ENCODE measurements around the gene ADAMTS17.
"Not testable (repeated sequence)": the region's sequence is repeated elsewhere in the genome, so short reads cannot be mapped to it uniquely, and the experiment has no call there.

Gene ADAMTS17

DNA sequence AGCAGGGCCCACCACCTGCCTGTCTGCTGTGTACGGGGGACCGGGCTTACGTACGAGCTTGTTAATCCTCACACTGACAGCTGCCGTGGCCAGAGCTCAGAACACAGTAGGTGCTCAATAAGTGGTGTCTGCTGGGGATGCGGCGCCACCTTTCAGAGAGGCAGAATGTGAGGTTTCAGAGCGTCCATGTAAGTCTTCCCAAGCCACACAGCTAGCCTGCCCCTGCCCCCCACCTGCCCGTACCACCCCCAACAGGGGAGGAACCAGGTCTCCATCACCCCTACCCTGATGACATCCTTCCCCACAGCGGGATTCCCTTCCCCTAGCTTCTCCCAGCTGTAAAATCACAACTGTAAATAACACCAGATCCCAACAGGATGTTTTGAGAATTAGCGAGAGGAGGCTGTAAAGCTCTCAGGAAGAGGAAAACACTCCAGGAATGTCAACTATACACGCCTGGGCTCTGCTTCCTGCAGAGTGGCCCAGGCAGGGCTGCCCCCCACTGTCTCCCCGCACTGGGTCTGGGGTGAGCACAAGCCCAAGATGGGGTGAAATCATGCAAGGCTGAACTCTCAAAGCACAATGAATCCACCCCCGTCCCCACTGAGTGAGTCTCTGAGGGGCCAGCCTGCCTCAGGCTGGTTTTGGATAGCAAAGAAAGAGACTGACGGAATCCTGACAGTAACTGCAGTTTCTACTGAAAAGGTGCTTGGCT lies 358.4 kb downstream of the ADAMTS17 start:
- DNase-seq: no peak

DNA sequence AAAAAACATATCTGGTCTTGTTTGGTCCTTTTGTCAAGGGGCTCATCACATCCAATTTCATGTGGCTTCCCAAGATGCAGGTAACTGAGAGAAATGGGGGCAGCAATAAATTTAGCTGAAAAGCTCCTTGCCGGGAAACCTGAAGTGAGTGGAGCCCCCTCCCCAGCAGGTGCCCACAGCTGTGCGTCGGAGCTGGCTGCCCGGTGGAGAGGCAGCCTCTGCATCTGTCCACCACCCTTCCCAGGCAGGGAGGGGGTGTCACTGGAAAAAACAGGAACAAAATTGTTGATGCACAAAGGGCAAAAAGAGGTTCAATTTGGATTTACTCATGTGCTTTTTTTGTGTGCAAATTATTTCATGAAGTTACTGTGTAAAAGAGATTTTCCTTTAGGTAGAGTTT lies 359.1 kb downstream of the ADAMTS17 start:
- DNase-seq: no peak

DNA sequence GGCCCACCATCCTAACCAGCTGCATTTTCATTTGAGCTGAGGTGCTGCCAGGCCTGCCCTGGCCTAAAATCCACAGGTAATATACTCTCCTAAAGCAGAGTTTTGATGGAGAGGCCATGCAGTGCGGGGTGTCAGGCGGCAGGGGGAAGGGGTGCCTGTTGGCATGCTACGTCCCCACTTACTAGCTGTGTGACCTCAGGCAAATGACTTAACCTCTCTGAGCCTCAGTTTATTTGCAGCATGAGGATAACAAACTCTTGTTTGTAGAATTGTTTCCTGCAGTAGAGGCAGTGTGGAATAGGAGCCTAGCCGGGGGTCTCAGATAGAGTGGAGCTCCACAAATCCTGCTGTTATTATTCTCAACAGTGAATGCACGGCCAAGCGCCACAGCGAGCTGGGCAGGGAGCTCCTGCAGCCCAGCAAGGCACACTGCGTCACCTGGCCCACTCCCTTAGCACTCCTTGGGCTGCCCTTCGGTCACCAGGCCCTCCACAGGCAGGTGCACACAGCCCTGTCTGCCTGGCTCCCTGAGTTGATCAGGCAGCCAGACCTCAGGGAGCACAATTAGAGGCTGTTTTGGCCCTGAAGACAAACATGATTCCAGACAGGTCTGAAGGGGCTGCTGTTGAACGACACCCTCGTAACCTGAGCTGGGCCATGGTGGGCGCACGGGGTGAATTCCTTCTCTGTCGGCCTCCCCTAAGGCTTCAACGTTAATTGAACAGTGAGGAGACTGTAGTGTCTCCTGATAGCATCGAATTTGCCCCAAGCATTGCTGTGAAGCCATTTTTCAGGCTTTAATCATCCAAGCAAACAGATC lies 359.7 kb downstream of the ADAMTS17 start:
- DNase-seq: no peak

- no peak for DNase-seq
Observed at GRCh38 chr15:99981191-99981647, 360.6 kb downstream of the ADAMTS17 start.

DNA sequence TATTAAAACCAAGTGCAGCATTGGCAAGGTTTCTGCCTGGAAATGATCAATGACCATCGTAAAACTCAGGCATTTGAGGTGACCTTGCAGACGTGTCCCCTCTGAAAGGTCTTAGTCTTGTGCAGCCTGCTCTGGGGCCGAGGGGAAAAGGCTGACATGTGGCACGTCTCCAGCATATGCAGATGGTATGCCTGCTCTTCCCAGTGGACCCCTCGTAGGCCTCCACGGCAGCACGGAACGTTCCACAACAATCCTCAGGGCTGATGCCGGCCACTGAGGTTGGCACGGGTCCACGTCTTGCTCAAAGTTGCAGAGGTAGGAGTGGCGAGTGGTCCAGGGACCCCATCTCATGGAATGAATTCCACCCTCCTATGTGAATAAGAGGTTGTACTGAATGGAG lies 361.0 kb downstream of the ADAMTS17 start:
- no peak for DNase-seq

DNA sequence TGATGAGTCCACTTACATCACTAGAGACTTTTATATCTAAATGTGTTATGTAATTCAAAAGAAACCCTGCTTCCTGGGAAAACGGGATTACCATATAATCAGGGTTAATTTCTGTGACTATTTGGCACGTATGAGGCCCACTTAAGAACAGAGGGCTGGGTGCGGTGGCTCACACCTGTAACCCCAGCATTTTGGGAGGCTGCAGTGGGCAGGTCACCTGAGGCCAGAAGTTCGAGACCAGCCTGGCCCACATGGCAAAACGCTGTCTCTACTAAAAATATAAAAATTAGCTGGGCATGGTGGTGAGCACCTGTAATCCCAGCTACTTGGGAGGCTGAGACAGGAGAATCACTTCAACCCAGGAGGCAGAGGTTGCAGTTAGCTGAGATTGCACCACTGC lies 361.9 kb downstream of the ADAMTS17 start:
- not testable (repeated sequence) for DNase-seq

- no peak for DNase-seq
Observed at GRCh38 chr15:99979371-99979770, 362.4 kb downstream of the ADAMTS17 start.

GRCh38 chr15:99978426-99978825 lies 363.3 kb downstream of the ADAMTS17 start:
- no peak for DNase-seq

GRCh38 chr15:99977929-99978328 lies 363.8 kb downstream of the ADAMTS17 start:
- DNase-seq: no peak

DNA sequence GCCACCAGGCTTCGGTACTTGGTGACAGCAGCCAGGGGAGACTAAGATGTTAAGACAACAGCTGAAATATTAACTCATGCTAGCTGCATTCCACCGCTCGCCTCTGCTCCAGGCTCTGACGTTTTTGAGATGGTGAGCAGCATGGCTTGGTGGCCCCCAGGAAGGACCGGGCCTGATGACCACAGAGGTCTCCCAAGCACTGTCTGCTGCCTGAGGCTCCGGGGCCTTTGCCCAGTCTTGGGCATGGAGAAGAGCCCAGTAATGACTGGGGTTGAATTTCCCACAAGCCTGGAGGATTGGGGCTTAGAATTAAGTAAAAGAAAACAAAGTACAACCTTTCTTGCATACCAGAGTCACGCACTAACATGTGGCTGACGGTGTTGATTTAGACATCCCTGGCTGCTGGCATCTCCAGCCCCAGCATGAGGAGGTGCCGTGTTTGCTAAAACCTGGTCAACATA lies 364.9 kb downstream of the ADAMTS17 start:
- DNase-seq: no peak

DNA sequence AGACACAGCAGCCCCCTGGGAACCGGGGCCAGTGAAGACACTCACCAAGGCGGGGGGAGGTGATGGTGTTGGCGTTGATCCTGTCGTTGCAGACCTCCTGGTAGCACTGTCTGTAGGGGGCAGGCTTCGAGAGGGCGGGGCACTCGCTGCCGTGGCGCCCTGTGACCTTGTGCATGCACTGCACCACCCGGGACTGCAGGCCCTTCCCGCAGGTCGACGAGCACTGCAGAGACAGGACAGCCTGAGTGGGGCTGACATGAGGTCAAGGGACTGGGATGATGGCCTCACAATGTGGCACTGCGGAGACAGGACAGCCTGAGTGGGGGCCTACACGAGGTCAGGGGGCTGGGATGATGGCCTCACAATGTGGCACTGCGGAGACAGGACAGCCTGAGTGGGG lies 365.8 kb downstream of the ADAMTS17 start:
- DNase-seq: no peak

DNA sequence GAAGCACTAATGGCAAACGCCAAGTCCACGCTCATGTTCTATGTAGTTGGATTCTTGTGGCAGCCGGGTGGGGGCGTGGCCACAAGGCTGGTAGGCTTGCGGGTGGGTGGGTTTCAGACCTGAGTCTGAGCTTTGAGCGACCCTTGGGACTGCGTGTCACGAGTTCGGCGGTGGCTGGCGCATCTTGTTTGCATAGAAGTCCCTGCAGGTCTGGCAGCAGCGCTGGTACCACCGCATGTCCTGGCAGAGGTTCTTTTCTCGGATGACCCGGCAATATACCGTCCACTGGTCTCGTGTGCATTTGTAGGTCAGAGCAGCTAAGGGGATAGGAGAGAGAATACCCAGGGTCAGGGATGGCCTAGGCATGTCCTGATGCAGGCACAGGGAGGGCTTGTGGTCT lies 367.5 kb downstream of the ADAMTS17 start:
- no peak for DNase-seq

DNA sequence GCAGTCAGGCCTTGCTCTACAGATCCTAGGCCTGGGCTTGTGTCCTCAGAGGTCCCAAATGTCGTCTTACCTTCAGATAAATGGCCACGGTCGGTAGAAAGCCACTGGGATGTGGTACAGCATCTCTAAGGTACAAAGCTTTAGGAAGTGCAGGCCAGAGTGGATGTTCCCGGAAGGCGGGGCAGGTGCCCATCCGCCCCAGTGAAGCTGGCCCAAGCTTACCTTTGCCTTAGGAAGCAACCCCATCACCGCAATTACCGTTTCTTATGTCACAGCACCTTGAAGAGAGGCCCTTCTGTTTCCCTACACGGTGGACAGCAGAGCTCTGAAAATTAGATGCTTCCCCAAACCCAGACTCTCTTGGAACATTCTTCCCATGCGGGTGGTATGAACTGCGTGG lies 368.4 kb downstream of the ADAMTS17 start:
- DNase-seq: no peak

DNA sequence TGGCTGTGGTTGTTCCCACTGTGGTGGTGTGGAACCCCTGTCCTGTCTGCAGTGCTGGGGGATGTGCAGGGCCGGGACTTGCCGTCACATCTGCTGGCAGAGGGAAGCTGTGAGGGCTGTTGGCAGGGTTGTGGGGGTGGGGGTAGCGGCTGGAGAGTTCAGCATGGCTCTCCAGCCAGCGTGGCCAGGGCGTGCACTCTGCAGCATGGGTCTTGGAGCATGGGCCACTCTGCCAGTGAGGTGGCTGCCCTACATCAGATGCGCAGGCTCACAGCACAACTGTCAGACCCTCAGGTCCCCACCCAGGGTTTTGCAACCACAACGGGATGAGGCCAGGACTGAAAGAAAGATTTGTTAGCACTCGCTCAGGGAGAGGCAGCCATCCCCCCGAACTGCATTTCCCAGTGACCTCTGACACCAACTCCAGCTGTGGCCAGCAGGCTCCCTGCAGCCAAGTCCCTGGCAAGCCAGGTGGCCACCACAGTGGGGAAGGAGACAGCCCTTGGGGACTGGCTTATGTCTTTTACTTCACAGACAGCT lies 370.8 kb downstream of the ADAMTS17 start:
- DNase-seq: no peak

DNA sequence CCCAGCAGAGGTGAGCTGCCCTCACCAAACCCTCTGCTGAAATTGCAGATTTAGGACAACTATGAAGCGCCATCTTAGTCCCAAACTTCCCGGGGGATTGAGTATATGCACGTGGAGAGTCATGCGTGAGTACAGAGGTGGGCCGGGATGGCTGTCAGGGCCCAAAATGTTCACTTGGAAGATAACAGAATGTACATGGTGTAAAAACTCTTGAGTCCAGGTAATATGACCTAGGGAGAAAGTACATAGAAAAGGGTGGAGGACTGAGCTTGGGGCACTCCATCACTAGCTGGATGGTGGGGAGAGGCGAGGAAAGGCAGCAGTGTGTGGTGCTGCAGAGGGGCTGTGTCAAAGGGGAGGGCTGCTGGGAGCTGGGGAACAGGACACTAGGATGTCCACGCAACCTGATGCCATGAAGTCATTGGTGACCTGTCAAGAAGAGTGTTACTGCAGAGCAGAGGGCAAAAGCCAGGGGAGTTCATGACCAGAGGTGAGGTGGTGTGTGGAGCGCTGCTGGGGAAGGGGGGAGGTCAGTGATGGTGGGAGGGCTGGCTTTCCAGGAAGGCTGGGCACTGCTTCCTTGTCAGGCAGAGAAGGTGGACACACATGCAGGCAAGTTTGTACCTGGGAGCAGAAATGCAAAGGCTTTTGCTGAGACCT lies 372.4 kb downstream of the ADAMTS17 start:
- no peak for DNase-seq

- DNase-seq: no peak
Observed at GRCh38 chr15:99967841-99968371, 373.9 kb downstream of the ADAMTS17 start.

DNA sequence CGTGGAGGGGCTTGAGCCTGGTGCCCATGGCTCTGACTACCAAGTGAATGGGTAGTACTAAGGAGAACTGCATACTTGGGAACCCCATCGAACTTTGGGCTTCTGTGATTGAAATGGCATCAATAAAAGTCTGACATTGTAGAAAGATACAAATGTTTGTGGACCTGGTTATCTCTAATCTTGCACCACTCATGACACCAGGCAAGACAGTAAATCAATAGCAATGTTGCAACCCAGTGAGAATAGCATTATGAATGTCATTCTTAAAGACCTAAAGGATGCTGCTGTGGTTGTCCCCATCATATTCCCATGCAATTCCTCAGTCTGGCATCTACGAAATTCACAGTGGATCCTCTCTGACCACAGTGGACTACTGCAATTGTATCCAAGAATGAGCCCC lies 375.0 kb downstream of the ADAMTS17 start:
- no peak for DNase-seq

DNA sequence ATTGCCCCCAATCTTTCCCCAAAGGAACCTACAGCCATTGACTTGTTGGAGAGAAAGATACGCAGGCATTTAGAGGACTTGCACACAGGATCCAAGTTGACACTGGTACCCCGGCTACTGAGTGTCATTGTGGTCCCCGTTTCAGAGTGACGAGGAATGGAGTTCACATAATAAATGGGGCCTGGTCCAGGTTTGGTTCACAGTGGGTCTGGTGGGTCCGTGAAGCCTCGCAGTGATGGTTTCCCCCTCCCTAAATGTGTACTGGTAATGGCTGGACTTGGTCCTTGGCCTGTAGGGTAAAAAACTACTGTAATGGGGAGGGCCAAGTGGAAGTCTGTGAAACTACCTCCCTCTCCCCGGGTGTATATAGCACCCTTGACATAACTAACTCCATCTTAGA lies 376.4 kb downstream of the ADAMTS17 start:
- DNase-seq: no peak

- DNase-seq: no peak
Observed at GRCh38 chr15:99963976-99964375, 377.8 kb downstream of the ADAMTS17 start.

DNA sequence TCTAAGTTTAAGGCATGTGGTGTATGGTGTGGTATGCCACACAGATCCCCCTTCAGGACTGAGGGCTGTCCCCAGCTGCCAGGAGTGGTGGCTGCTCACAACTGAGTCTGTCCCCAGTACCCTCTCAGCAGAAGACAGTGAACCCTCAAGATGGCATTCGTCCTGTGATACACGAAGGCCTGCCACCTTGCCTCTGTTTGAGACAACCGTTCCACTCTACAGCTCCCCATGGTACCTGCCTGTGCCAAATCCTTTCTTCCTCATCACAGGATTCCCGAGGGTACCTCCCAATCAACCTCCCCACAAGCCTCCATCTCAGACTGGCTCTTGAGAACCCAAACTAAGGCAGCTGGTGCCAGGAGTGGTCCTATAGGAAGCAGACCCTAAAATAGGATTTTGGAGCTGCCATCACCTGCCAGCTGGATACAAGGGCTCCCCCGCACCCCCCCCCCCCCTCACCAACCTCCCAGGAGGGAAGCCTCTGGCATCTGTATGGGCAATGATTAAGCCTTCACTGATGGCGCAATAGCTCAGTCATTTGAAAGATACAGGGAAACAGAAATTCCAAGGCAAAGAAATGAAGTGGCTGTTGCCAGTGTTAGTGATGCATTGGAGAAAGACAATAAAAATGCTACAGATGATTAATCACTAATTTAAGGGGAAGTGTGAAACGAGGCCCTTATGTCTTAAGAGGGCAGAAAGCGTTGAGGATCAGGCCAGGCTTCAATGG lies 378.5 kb downstream of the ADAMTS17 start:
- no peak for DNase-seq

GRCh38 chr15:99962006-99962561 lies 379.7 kb downstream of the ADAMTS17 start:
- no peak for DNase-seq

DNA sequence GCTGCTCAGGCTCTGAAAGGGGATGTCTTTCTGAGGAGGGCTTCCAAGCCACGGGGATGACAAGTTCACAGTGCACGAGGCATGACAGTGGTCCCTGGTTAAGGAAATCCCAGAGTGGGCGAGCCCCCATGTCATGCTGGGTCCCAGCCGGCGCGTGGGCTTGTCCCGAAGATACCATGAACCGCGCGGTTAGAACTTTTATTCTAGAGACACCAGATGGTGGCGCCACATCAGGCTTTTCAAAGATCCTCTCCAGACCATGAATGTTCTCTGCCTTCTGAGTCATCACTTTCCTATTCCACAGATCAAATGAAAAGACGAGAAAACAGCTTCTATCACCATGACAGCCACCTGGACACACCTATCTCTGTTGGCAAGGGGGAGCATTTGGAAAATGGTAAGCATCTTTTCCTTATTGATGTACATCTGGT lies 380.7 kb downstream of the ADAMTS17 start:
- no peak for DNase-seq
